A673 (cell line): ENCODE measurements around the gene CHRM2. TPM values are rescaled to one million over a fixed set of nuclear protein-coding genes. Genes with fewer than 3 reads are reported as not detected.

ENCODE experiments used
- BruUV-seq: library from RNA; stranded (reverse); fragments of 400-500 nt; replicated peaks from 2 replicates; lab custom pipeline; 2021; lab: Mats Ljungman, UMichigan
- CTCF ChIA-PET: fragments of 300-600 bp; sonication (Branson Sonifier 250); formaldehyde crosslinking; loops from one replicate; lab custom pipeline; 2022; ENCODE audit warnings: antibody characterized with exemption; lab: Charles Lee
- POLR2A ChIA-PET: fragments of 300-600 bp; sonication (Branson Sonifier 250); formaldehyde crosslinking; loops from one replicate; lab custom pipeline; 2022; ENCODE audit warnings: antibody characterized with exemption; ENCODE audit not compliant: low non-redundant PET; lab: Charles Lee
- DNase-seq: peaks from one replicate; pipeline ENCODE4 v3.0.0-alpha.2; 2015; ENCODE audit warnings: low spot score
- H3K27ac ChIP-seq: fragments of 200-600 bp; sonication (generic); 2 replicates; pipeline ENCODE4 v1.5.1; 2016; ENCODE audit warnings: mixed run types, low read depth, mild to moderate bottlenecking, mixed read lengths, antibody characterized with exemption, low read length; ENCODE audit not compliant: poor library complexity, severe bottlenecking
- H3K27me3 ChIP-seq: fragments of 200-600 bp; sonication (generic); replicated peaks from 2 replicates; pipeline ENCODE4 v1.6.1; 2017; ENCODE audit warnings: mixed run types, low read depth, mild to moderate bottlenecking, mixed read lengths, antibody characterized with exemption, low read length; ENCODE audit not compliant: insufficient read depth, poor library complexity
- H3K36me3 ChIP-seq: fragments of 200-600 bp; sonication (generic); 2 replicates; pipeline ENCODE4 v1.6.1; 2016; ENCODE audit warnings: mixed run types, mild to moderate bottlenecking, mixed read lengths, antibody characterized with exemption, low read length; ENCODE audit not compliant: insufficient read depth, poor library complexity, severe bottlenecking
- H3K4me1 ChIP-seq: fragments of 200-600 bp; sonication (generic); 2 replicates; pipeline ENCODE4 v1.6.1; 2017; ENCODE audit warnings: mixed run types, mild to moderate bottlenecking, mixed read lengths, antibody characterized with exemption, low read length; ENCODE audit not compliant: insufficient read depth, poor library complexity, severe bottlenecking
- H3K4me3 ChIP-seq: fragments of 200-600 bp; sonication (generic); 2 replicates; pipeline ENCODE4 v1.5.1; 2016; ENCODE audit warnings: low read depth, mixed run types, mild to moderate bottlenecking, mixed read lengths, low read length; ENCODE audit not compliant: poor library complexity, severe bottlenecking
- H3K9me3 ChIP-seq: fragments of 200-600 bp; sonication (generic); 2 replicates; pipeline ENCODE4 v1.6.1; 2016; ENCODE audit warnings: mixed run types, low read depth, mild to moderate bottlenecking, mixed read lengths, antibody characterized with exemption, low read length; ENCODE audit not compliant: poor library complexity, severe bottlenecking
- CTCF ChIP-seq: fragments of 300-800, 200-600 bp; sonication (generic); conservative IDR thresholded peaks from 2 replicates; pipeline ENCODE4 v1.5.1; 2017; ENCODE audit warnings: low read depth, mild to moderate bottlenecking, antibody characterized with exemption, low read length, moderate library complexity, mixed read lengths
- EZH2 ChIP-seq: fragments of 200-600 bp; sonication (generic); IDR thresholded peaks from 2 replicates; pipeline ENCODE4 v1.6.1; 2017; ENCODE audit warnings: borderline replicate concordance, low read depth, mild to moderate bottlenecking, mixed read lengths, antibody characterized with exemption, low read length; ENCODE audit not compliant: poor library complexity, severe bottlenecking
- intact Hi-C: fragments of 100-400 bp; cut with micrococcal nuclease; formaldehyde crosslinking; loops from one replicate; pipeline ENCODE4 v1.10.0; 2022; ENCODE audit not compliant: unreplicated experiment
- total RNA-seq: library from RNA; stranded (reverse); gene quantifications from 2 replicates; pipeline ENCODE4 v1.2.3, GENCODE V29; 2021

The CHRM2 gene
- total RNA-seq, 1 experiment from 2014 or later = 4.6 TPM

GRCh38 chr7:136910771-136911170 is 42.3 kb downstream of the CHRM2 start:
- BruUV-seq = no TSS peak
- ChIA-PET POLR2A (interaction anchor here (0.7 kb wide), 1 partner anchor 8 kb away, joined by 8 read pairs; no protein-coding TSS in a partner anchor), CTCF (interaction anchor here (0.6 kb wide), 1 partner anchor 574 kb away, joined by 4 read pairs; no protein-coding TSS in a partner anchor)
- Histone ChIP-seq H3K27me3 (no peaks in the 10 kb centered on the region), H3K4me3 (no peak overlapping the region), H3K9me3 (no peaks in the 10 kb centered on the region), H3K36me3 (no peaks in the 10 kb centered on the region), H3K27ac (no peak overlapping the region), H3K4me1 (no peaks in the 10 kb centered on the region)
- DNase-seq = no peak
- TF ChIP-seq CTCF = no peak
- TF ChIP-seq EZH2 = no peak
- intact Hi-C loops = no loop called here

- intact Hi-C loops = no loop called here
- POLR2A ChIA-PET = interaction anchor here (0.7 kb wide), 1 partner anchor 8 kb away, joined by 8 read pairs; no protein-coding TSS in a partner anchor
- no peaks in the 10 kb centered on the region for H3K36me3 ChIP-seq
- H3K4me3 ChIP-seq = no peak overlapping the region
- BruUV-seq = no TSS peak
- H3K27me3 ChIP-seq = no peaks in the 10 kb centered on the region
- no peak overlapping the region for H3K27ac ChIP-seq
- CTCF ChIA-PET = no interaction called here
- peak; percentile 36 for DNase-seq
- H3K4me1 ChIP-seq = no peaks in the 10 kb centered on the region
- H3K9me3 ChIP-seq = no peaks in the 10 kb centered on the region
- no peak for TF ChIP-seq CTCF
- TF ChIP-seq EZH2 = no peak
These were observed 42.9 kb downstream of the CHRM2 start for GRCh38 chr7:136911344-136911743.

- no peak overlapping the region for H3K27ac ChIP-seq
- ChIA-PET CTCF (no interaction called here), POLR2A (no interaction called here)
- no peaks in the 10 kb centered on the region for H3K27me3 ChIP-seq
- no peaks in the 10 kb centered on the region for H3K4me1 ChIP-seq
- intact Hi-C loops = no loop called here
- H3K9me3 ChIP-seq = no peaks in the 10 kb centered on the region
- no peak overlapping the region for H3K4me3 ChIP-seq
- BruUV-seq = no TSS peak
- no peak for DNase-seq
- TF ChIP-seq CTCF (no peak), EZH2 (no peak)
- no peaks in the 10 kb centered on the region for H3K36me3 ChIP-seq
These were observed 43.9 kb downstream of the CHRM2 start for GRCh38 chr7:136912339-136912738.
